CD14-positive monocyte (primary cell): Measurements from ENCODE around the gene LGALS4. TPM values are rescaled to one million over a fixed set of nuclear protein-coding genes. Genes with fewer than 3 reads are reported as not detected.

Experiments
- DNase-seq, 3 donors: peaks; one replicate each; pipeline ENCODE4 v3.0.0-alpha.2; 2011 to 2022
- H2AFZ ChIP-seq: 2 replicates; pipeline ENCODE4 v1.6.0; 2012; ENCODE audit warnings: mild to moderate bottlenecking, low read depth, low read length, inconsistent platforms; ENCODE audit not compliant: insufficient read depth, poor library complexity, severe bottlenecking
- H3K27ac ChIP-seq, 2 donors: 1 replicate in 1 of 2; 2 replicates in 1 of 2; pipeline ENCODE4 v1.5.1; 2012 to 2013; ENCODE audit warnings: low read length in 2 of 2, control low read depth in 1 of 2, inconsistent platforms in 1 of 2, low read depth in 1 of 2, mild to moderate bottlenecking in 1 of 2
- H3K27me3 ChIP-seq, 2 donors: one replicate each; pipeline versions ENCODE4 v1.6.0 to v1.6.1; 2011 to 2013; ENCODE audit warnings: low read length in 2 of 2; ENCODE audit not compliant: control insufficient read depth in 2 of 2, insufficient read depth in 2 of 2
- H3K36me3 ChIP-seq, 2 donors: replicated peaks in 1 of 2; 1 replicate in 1 of 2; 2 replicates in 1 of 2; pipeline versions ENCODE4 v1.5.1 to v1.6.1; 2012 to 2013; ENCODE audit warnings: low read length in 2 of 2, control low read depth in 1 of 2, inconsistent platforms in 1 of 2, mild to moderate bottlenecking in 1 of 2; ENCODE audit not compliant: insufficient read depth in 2 of 2, control insufficient read depth in 1 of 2
- H3K4me1 ChIP-seq, 2 donors: 1 replicate in 1 of 2; 2 replicates in 1 of 2; pipeline versions ENCODE4 v1.5.1 to v1.6.1; 2012 to 2013; ENCODE audit warnings: low read length in 2 of 2, control low read depth in 1 of 2, inconsistent platforms in 1 of 2, mild to moderate bottlenecking in 1 of 2, moderate library complexity in 1 of 2; ENCODE audit not compliant: insufficient read depth in 2 of 2, control insufficient read depth in 1 of 2
- H3K4me2 ChIP-seq: replicated peaks from 2 replicates; pipeline ENCODE3; 2012; ENCODE audit warnings: low read length, moderate library complexity, mild to moderate bottlenecking; ENCODE audit not compliant: poor library complexity, severe bottlenecking; ENCODE audit errors: extremely low read depth
- H3K4me3 ChIP-seq, 3 experiments: fragments of 200-600 bp in 1 of 3; sonication (generic) in 1 of 3; replicated peaks in 1 of 3; 1 replicate in 2 of 3; 2 replicates in 1 of 3; pipeline ENCODE4 v1.5.1; 2011 to 2013; ENCODE audit warnings: low read length in 3 of 3, mild to moderate bottlenecking in 3 of 3, control low read depth in 2 of 3, low read depth in 2 of 3, inconsistent platforms in 1 of 3, moderate library complexity in 1 of 3
- H3K79me2 ChIP-seq: 2 replicates; pipeline ENCODE4 v1.6.0; 2012; ENCODE audit warnings: mild to moderate bottlenecking, control low read depth, inconsistent platforms, low read length, moderate library complexity; ENCODE audit not compliant: insufficient read depth
- H3K9ac ChIP-seq: 2 replicates; pipeline ENCODE4 v1.6.0; 2017; ENCODE audit warnings: low read length, mild to moderate bottlenecking; ENCODE audit not compliant: insufficient read depth, poor library complexity, severe bottlenecking
- H3K9me3 ChIP-seq, 2 donors: replicated peaks in 1 of 2; 1 replicate in 1 of 2; 2 replicates in 1 of 2; pipeline versions ENCODE4 v1.5.1 to v1.6.1; 2012 to 2013; ENCODE audit warnings: low read length in 2 of 2, control low read depth in 1 of 2; ENCODE audit not compliant: control insufficient read depth in 1 of 2, insufficient read depth in 1 of 2
- H4K20me1 ChIP-seq: 2 replicates; pipeline ENCODE4 v1.6.0; 2012; ENCODE audit warnings: mild to moderate bottlenecking, low read length, control low read depth, moderate library complexity; ENCODE audit not compliant: insufficient read depth
- H3K27ac Mint-ChIP-seq, 7 donors: one replicate each; pipeline ENCODE4 v1.8.0; 2020; ENCODE audit warnings: mild to moderate bottlenecking in 7 of 7, mixed read lengths in 7 of 7, moderate library complexity in 6 of 7, inconsistent platforms in 2 of 7
- H3K27me3 Mint-ChIP-seq, 3 donors: one replicate each; pipeline ENCODE4 v1.8.0; 2021 to 2022; ENCODE audit warnings: low read depth in 3 of 3, mild to moderate bottlenecking in 3 of 3, mixed read lengths in 3 of 3, moderate library complexity in 3 of 3, inconsistent platforms in 1 of 3
- H3K36me3 Mint-ChIP-seq, 2 donors: one replicate each; pipeline ENCODE4 v1.8.0; 2020; ENCODE audit warnings: mixed read lengths in 2 of 2, inconsistent platforms in 1 of 2, mild to moderate bottlenecking in 1 of 2
- H3K4me1 Mint-ChIP-seq: one replicate; pipeline ENCODE4 v1.8.0; 2020; ENCODE audit warnings: mild to moderate bottlenecking, mixed read lengths
- H3K4me3 Mint-ChIP-seq, 2 donors: one replicate each; pipeline ENCODE4 v1.8.0; 2020; ENCODE audit warnings: mild to moderate bottlenecking in 2 of 2, mixed read lengths in 2 of 2, moderate library complexity in 1 of 2
- H3K9me3 Mint-ChIP-seq, 7 donors: one replicate each; pipeline ENCODE4 v1.8.0; 2020 to 2022; ENCODE audit warnings: mixed read lengths in 7 of 7, mild to moderate bottlenecking in 6 of 7, moderate library complexity in 6 of 7, inconsistent platforms in 2 of 7
- WGBS: methylation state at CpG from one replicate; pipeline ENCODE4 v1.1.5; 2013; ENCODE audit warnings: missing lambda C conversion rate; ENCODE audit not compliant: insufficient coverage; 5-methylcytosine and 5-hydroxymethylcytosine counted together
- intact Hi-C, 2 donors: fragments of 100-400 bp; cut with micrococcal nuclease; formaldehyde crosslinking; loops; one replicate each; pipeline versions ENCODE4 v1.15.0 to v1.15.1; 2023
- polyA plus RNA-seq, 3 donors: library from polyadenylated mRNA; depleted of rRNA in 1 of 3; unstranded in 2 of 3; stranded (reverse) in 1 of 3; fragments of 300-500 nt in 2 of 3; fragments of >200 nt in 1 of 3; fragmentation: Illumina TruSeq in 2 of 3; gene quantifications; 1 replicate in 2 of 3; 2 replicates in 1 of 3; pipeline ENCODE4 v1.2.3, GENCODE V29; 2012 to 2021
- TF ChIP-seq, protein P1 (sequence below): fragments of 200-600 bp; IDR thresholded peaks from one replicate; pipeline ENCODE4 v1.8.0; 2022; ENCODE audit warnings: antibody characterized with exemption, mild to moderate bottlenecking

LGALS4 gene
- polyA plus RNA-seq, 3 donors = 1.7 TPM; not detected in 2

- Histone ChIP-seq H3K4me1 (no peaks in the 10 kb centered on the region), H3K9me3 (no peaks in the 10 kb centered on the region), H3K27me3 (no peaks in the 10 kb centered on the region), H3K4me2 (no peak overlapping the region), H4K20me1 (peaks cover 92% of the 10 kb centered on the region), H3K9ac (no peak overlapping the region), H3K4me3 (no peak overlapping the region), H2AFZ (no peak overlapping the region), H3K27ac (no peak overlapping the region), H3K36me3 (peaks cover 98 to 100% of the 10 kb centered on the region in 2 donors), H3K79me2 (peaks cover 53% of the 10 kb centered on the region)
- no peak for DNase-seq
- TF ChIP-seq, protein P1, sequence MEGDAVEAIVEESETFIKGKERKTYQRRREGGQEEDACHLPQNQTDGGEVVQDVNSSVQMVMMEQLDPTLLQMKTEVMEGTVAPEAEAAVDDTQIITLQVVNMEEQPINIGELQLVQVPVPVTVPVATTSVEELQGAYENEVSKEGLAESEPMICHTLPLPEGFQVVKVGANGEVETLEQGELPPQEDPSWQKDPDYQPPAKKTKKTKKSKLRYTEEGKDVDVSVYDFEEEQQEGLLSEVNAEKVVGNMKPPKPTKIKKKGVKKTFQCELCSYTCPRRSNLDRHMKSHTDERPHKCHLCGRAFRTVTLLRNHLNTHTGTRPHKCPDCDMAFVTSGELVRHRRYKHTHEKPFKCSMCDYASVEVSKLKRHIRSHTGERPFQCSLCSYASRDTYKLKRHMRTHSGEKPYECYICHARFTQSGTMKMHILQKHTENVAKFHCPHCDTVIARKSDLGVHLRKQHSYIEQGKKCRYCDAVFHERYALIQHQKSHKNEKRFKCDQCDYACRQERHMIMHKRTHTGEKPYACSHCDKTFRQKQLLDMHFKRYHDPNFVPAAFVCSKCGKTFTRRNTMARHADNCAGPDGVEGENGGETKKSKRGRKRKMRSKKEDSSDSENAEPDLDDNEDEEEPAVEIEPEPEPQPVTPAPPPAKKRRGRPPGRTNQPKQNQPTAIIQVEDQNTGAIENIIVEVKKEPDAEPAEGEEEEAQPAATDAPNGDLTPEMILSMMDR = no peak
- peak overlapping the region in 4 of 7 donors; percentile 26 to 75 (median 53) for H3K27ac Mint-ChIP-seq
- H3K4me1 Mint-ChIP-seq = no peaks in the 10 kb centered on the region
- H3K36me3 Mint-ChIP-seq = peaks cover 96 to 100% of the 10 kb centered on the region in 2 donors
- peaks cover 0 to 2% (median 0%) of the 10 kb centered on the region in 3 donors for H3K27me3 Mint-ChIP-seq
- no peak overlapping the region for H3K4me3 Mint-ChIP-seq
- 100% methylated on average over 5 of the region's 5 CpGs for WGBS
- intact Hi-C loops = no loop called here
- H3K9me3 Mint-ChIP-seq = no peaks in the 10 kb centered on the region
Observed at GRCh38 chr19:38840583-38840968, 27.8 kb upstream of the LGALS4 start.

DNA sequence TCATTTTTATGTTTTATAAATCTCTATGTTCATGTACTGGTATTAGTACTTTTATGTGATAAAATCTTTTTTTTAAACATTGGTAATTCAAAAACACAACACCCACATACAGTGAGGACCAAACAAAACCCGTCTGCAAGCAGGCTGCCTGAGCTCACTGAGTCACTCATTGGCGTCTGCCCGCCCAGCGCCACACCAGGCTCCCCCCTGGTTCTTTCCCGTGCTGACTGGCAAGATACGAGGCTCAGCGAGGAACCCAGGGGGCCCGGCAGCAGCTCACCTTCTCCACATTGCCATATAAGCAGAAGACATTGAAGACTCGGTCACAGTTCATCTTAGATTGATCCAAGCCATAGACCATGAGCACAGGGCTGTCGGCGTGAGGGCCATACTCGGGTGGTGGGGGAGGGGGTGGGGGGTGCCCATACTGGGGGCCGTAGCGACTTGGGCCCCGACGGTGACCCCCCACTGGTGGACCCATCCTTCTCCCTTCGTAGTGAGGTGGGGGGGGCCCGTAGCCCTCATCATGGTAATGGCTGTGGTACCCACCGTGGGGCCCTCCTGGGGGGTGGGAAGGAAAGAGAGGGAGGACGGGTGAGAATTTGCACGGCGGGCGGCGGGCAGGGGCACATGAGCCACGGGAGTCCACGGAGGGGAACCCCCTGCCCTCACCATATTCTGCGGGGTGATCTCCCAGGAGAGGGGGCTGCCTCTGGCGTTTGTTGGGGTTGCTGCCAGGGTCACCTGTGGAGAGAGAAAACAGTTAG lies 27.3 kb upstream of the LGALS4 start:
- no peak overlapping the region for H3K9ac ChIP-seq
- Mint-ChIP-seq H3K4me1 (no peaks in the 10 kb centered on the region), H3K27me3 (peaks cover 0 to 2% (median 0%) of the 10 kb centered on the region in 3 donors), H3K4me3 (no peak overlapping the region), H3K9me3 (no peaks in the 10 kb centered on the region), H3K36me3 (peaks cover 90 to 98% of the 10 kb centered on the region in 2 donors), H3K27ac (peak overlapping the region in 1 of 7 donors; percentile 36)
- no peaks in the 10 kb centered on the region for H3K27me3 ChIP-seq
- peaks cover 87% of the 10 kb centered on the region for H4K20me1 ChIP-seq
- no peak for DNase-seq
- no peaks in the 10 kb centered on the region for H3K4me1 ChIP-seq
- H3K4me2 ChIP-seq = no peak overlapping the region
- H3K9me3 ChIP-seq = no peaks in the 10 kb centered on the region
- no peak overlapping the region for H3K27ac ChIP-seq
- H3K36me3 ChIP-seq = peaks cover 95 to 99% of the 10 kb centered on the region in 2 donors
- TF ChIP-seq, protein P1 = no peak
- intact Hi-C loops = no loop called here
- H3K4me3 ChIP-seq = no peak overlapping the region
- peaks cover 47% of the 10 kb centered on the region for H3K79me2 ChIP-seq
- WGBS = 89% methylated on average over 12 of the region's 28 CpGs
- H2AFZ ChIP-seq = no peak overlapping the region
